Right cardiac atrium (tissue), 5 donors: ENCODE results near the gene TMPRSS11D. TPM values are rescaled to one million over a fixed set of nuclear protein-coding genes. Genes with fewer than 3 reads are reported as not detected.

Experiments used
- ATAC-seq, 2 donors: fragments of 200-7000 bp; cut with Tn5 transposase; one replicate each; pipeline versions ENCODE4 v1.8.0 to v1.9.1; 2020; ENCODE audit warnings: moderate library complexity in 2 of 2, mild to moderate bottlenecking in 1 of 2
- DNase-seq, 3 donors: peaks; one replicate each; pipeline ENCODE4 v3.0.0-alpha.2; 2020
- H3K27ac ChIP-seq: one replicate; pipeline ENCODE4 v1.5.1; 2013; ENCODE audit warnings: mild to moderate bottlenecking, low read length, control low read depth, moderate library complexity
- H3K27me3 ChIP-seq: one replicate; pipeline ENCODE4 v1.6.1; 2013; ENCODE audit not compliant: control insufficient read depth, insufficient read depth
- H3K4me1 ChIP-seq: one replicate; pipeline ENCODE4 v1.6.1; 2013; ENCODE audit warnings: low read length; ENCODE audit not compliant: control insufficient read depth, insufficient read depth
- H3K4me3 ChIP-seq: one replicate; pipeline ENCODE4 v1.5.1; 2013; ENCODE audit warnings: low read length, control low read depth
- H3K9me3 ChIP-seq: one replicate; pipeline ENCODE4 v1.6.1; 2013; ENCODE audit warnings: low read length; ENCODE audit not compliant: control insufficient read depth
- WGBS: extraction: QIAGEN DNeasy Blood & Tissue Kit; methylation state at CpG from one replicate; pipeline ENCODE4 v1.1.7; 2013; 5-methylcytosine and 5-hydroxymethylcytosine counted together
- intact Hi-C, 4 donors: fragments of 100-400 bp; cut with DNase I; formaldehyde crosslinking; loops; one replicate each; pipeline versions ENCODE4 v1.11.0 to v1.14.0; 2022 to 2023
- long read RNA-seq, 4 donors: library from polyadenylated mRNA; unstranded; transcript quantifications; one replicate each; pipeline ENCODE4 v2.0.0, GENCODE V29; 2020 to 2021
- polyA plus RNA-seq: library from polyadenylated mRNA; stranded (reverse); fragments of 200-250 nt; gene quantifications from one replicate; pipeline ENCODE4 v1.2.3, GENCODE V29; 2013
- total RNA-seq, 4 donors: library from RNA; stranded (reverse); fragmentation: NEBNext Ultra II Directional; extraction: Animal tissue kit (Norgen Biotek cat#: 25700); gene quantifications; one replicate each; pipeline ENCODE4 v1.2.1, GENCODE V29; 2021
- donor health status: healthy with polysubstance abuse.
- donor health status: DM: no; HTN: yes; CAD: no.
- donor health status: DM: no; HTN: no; CAD: no.
- donor health status: DM: no; HTN: yes; CAD: no; lungs with severe emphysema.
- donor health status: DM: yes; HTN: yes; CAD: no.

Gene TMPRSS11D, protein sequence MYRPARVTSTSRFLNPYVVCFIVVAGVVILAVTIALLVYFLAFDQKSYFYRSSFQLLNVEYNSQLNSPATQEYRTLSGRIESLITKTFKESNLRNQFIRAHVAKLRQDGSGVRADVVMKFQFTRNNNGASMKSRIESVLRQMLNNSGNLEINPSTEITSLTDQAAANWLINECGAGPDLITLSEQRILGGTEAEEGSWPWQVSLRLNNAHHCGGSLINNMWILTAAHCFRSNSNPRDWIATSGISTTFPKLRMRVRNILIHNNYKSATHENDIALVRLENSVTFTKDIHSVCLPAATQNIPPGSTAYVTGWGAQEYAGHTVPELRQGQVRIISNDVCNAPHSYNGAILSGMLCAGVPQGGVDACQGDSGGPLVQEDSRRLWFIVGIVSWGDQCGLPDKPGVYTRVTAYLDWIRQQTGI
- not detected for total RNA-seq
- polyA plus RNA-seq = not detected
- long read RNA-seq, donor 1 = 0 reads
- long read RNA-seq, donor 2 = 0 reads
- long read RNA-seq, donor 3 = 0 reads
- long read RNA-seq, donor 4 = 0 reads

DNA sequence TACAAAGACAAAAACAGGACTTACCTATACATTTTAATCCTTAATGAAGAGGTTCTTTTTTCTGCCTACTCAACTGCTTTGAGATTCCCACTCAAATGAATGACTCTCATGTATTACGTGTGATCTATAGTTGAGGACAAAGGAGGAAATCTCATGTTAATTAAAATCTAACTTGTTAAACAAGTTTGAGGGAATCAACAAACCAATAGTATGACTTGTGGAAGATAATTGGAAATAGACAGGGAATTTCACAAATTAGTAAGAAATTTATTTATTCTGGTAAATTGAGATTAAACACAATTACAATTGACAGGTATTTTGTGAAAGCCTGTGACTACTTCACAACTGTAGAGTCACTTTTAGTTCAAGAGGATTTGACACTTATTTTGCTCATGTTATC is at the start of gene TMPRSS11D:
TMPRSS11D (minus strand) TSS at position 101 of the 400 bp plus-strand sequence; CDS start at position 32, 69 bp downstream.
- DNase-seq = no peak
- H3K27me3 ChIP-seq = no peaks in the 10 kb centered on the region
- no peak for ATAC-seq
- no peaks in the 10 kb centered on the region for H3K9me3 ChIP-seq
- intact Hi-C loops = no loop called here
- no peak within 1 kb of the TSS for H3K4me3 ChIP-seq
- no peak within 1 kb of the TSS for H3K27ac ChIP-seq
- 77% methylated on average over 1 of the region's 1 CpG for WGBS
- H3K4me1 ChIP-seq = no peaks in the 10 kb centered on the region

DNA sequence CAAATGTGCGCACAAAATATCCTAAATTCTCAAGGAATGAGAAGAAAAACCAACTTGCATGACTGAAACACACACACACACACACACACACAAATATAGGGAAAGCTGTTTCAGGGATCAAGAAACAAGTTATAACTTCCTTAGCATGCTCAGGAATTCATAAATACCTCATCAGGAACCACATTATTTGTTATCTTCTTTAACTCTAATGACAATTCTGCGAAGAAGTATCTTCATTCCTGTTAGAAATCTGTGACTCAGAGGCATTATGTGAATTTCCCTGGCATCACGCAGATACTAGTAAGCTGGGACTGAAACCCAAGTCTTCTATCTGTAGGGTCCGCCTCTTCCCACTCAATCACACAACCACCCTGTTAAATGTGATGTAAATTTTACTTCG is 49.2 kb upstream of the TMPRSS11D start:
- ATAC-seq (no peak), DNase-seq (no peak)
- intact Hi-C loops = no loop called here
- Histone ChIP-seq H3K27me3 (no peaks in the 10 kb centered on the region), H3K9me3 (no peaks in the 10 kb centered on the region), H3K4me3 (no peak overlapping the region), H3K27ac (no peak overlapping the region), H3K4me1 (no peaks in the 10 kb centered on the region)
- 83% methylated on average over 5 of the region's 5 CpGs for WGBS

DNA sequence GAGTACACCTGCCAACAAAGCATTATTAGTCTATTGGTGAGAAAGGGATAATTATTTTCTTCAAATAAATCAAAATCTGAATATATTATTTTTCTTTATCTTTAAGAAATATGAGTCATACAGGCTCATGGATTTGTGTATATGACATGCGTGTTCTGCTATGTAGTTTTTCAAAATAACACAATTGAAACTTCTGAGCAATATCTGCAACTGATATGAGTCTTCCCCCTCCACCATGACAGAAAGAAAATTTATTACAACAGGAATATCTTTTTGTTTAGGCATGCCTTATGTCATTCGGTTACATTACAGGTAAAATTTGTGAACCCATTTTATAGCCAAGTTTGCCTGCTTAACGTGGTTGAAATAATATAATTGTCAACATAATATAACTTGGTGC is 47.5 kb upstream of the TMPRSS11D start:
- no peaks in the 10 kb centered on the region for H3K4me1 ChIP-seq
- DNase-seq (no peak), ATAC-seq (no peak)
- intact Hi-C loops = no loop called here
- no peak overlapping the region for H3K4me3 ChIP-seq
- 89% methylated on average over 3 of the region's 3 CpGs for WGBS
- H3K27me3 ChIP-seq = no peaks in the 10 kb centered on the region
- no peak overlapping the region for H3K27ac ChIP-seq
- no peaks in the 10 kb centered on the region for H3K9me3 ChIP-seq

DNA sequence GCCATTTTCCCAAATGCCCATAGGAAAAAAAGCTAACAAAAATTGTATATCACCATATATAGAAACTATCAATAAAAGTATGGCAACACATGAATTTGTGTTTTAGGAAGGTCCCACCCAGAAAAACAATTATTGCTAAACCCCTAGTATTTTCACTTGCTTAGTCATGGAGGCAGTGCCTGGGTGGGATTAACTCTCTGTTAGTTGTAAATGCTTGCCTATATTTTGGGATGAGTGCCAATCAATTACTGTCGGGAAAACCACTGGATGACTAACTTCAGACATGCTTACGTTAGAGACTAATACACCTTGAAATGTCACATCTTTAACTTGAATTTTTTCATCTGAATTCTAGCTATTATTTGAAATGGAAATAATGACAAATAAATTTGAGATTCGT is 45.6 kb upstream of the TMPRSS11D start:
- Histone ChIP-seq H3K9me3 (no peaks in the 10 kb centered on the region), H3K4me1 (no peaks in the 10 kb centered on the region), H3K4me3 (no peak overlapping the region), H3K27me3 (no peaks in the 10 kb centered on the region), H3K27ac (no peak overlapping the region)
- ATAC-seq (no peak), DNase-seq (no peak)
- intact Hi-C loops = no loop called here
- WGBS = 64% methylated on average over 3 of the region's 3 CpGs

DNA sequence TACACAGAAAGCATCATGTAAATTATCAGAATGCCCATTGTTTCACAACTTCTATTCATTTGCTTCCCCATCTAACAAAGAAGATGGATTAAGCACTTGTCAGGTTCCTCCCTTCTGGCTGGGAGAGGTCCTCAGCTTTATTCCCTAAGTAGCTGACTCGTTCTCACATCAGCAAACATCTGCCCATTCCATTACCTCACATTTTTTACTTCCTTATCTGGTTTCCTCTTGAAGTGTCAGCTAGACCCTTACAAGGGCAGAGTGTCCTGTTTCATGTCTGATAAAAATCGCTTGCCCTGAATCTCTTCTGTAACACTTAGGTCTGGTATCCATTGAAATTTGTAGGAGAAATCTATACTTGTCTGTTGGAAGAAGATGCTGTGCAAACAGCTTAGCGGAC is 44.7 kb upstream of the TMPRSS11D start:
- Histone ChIP-seq H3K27me3 (no peaks in the 10 kb centered on the region), H3K4me1 (no peaks in the 10 kb centered on the region), H3K9me3 (no peaks in the 10 kb centered on the region), H3K4me3 (no peak overlapping the region), H3K27ac (no peak overlapping the region)
- ATAC-seq (no peak), DNase-seq (no peak)
- 21% methylated on average over 3 of the region's 3 CpGs for WGBS
- intact Hi-C loops = no loop called here

DNA sequence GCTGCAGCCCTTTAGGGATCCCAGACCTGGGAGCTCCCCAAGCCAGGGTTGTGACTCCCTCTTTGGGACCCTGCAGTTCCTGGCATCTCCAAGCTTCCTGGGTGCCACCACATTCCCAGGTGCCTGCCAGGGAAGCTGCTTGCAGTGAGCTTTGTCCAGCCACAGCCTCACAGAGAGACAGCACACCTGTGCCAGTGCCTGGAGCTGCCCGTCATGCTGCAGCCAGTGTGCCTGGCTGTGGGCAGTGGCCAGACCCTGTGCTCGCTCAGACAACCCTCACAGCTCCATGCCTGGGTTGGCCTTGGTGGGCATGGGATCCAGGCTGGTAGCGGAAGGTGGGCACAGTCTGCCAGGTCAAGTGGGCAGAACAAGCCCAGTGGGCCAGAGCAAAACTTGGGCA is 43.4 kb upstream of the TMPRSS11D start:
- 94% methylated on average over 3 of the region's 3 CpGs for WGBS
- Histone ChIP-seq H3K9me3 (no peaks in the 10 kb centered on the region), H3K27ac (no peak overlapping the region), H3K27me3 (no peaks in the 10 kb centered on the region), H3K4me3 (no peak overlapping the region), H3K4me1 (no peaks in the 10 kb centered on the region)
- intact Hi-C loops = no loop called here
- peak in 1 of 2 donors; percentile 13 for ATAC-seq
- peak in 1 of 3 donors; percentile 10 for DNase-seq

DNA sequence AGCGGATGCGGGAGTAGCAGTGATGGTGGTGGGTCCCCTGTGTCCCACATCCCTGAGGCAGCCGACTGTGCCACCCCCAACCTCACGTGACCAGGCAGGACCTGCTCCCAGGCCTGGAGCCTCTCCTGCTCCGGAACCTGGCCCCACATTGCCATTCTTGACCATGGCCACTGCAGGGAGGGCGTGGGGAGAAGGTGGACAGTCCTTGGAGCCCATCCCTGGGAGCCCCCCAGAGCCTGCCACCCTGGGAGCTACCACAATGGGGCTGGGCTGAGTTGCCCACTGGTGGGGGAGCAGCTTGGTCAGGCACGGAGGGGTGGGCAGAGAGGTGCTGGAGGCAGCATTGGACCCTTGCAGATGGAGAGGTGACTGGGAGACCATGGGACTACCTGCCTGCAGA is 42.7 kb upstream of the TMPRSS11D start:
- Histone ChIP-seq H3K27me3 (no peaks in the 10 kb centered on the region), H3K9me3 (no peaks in the 10 kb centered on the region), H3K4me3 (no peak overlapping the region), H3K4me1 (no peaks in the 10 kb centered on the region), H3K27ac (no peak overlapping the region)
- intact Hi-C loops = no loop called here
- WGBS = 92% methylated on average over 7 of the region's 7 CpGs
- ATAC-seq (no peak), DNase-seq (peak in 2 of 3 donors; percentile 14 to 23)

DNA sequence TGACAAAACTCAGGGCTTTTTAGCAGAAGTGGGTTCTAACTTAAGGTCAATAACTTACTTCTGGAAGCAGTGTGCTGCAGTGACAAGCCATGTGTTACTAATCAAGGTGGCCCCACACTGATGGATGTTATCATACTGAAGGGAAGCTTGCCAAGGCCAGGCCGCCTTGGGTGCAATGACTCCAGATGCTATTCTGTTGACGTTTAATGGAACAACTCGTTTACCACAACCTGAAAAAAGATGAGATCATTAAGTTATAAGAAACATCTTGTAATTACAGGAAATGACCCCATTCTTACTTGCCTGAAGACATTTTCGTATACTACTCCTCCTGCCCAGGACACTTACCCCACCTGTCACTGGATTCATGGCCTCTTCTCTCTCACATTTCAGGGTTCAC is 38.9 kb upstream of the TMPRSS11D start:
- WGBS = 45% methylated on average over 4 of the region's 4 CpGs
- Histone ChIP-seq H3K27me3 (no peaks in the 10 kb centered on the region), H3K27ac (no peak overlapping the region), H3K4me1 (no peaks in the 10 kb centered on the region), H3K4me3 (no peak overlapping the region), H3K9me3 (no peaks in the 10 kb centered on the region)
- intact Hi-C loops = no loop called here
- ATAC-seq (no peak), DNase-seq (no peak)

DNA sequence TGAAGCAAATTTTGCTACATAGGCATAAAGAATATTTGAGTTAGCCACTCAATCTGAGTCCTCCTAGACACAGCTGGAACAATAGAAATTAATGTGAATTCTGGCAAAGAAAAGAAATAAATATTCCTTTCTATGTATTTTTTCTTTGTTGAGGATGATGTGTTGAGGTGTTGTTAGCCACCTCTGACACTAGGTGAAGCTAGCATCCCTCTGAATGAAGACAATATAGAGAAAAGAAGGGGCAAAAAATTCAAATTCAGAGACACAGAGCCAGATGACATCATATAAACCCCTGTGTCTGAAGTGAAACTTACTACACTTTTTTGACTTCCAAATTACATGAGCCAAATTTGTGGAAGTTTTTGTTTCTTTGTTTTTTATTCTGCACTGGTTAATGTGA is 34.6 kb upstream of the TMPRSS11D start:
- Histone ChIP-seq H3K9me3 (no peaks in the 10 kb centered on the region), H3K4me1 (no peaks in the 10 kb centered on the region), H3K4me3 (no peak overlapping the region), H3K27me3 (no peaks in the 10 kb centered on the region), H3K27ac (no peak overlapping the region)
- DNase-seq (no peak), ATAC-seq (no peak)
- intact Hi-C loops = no loop called here

DNA sequence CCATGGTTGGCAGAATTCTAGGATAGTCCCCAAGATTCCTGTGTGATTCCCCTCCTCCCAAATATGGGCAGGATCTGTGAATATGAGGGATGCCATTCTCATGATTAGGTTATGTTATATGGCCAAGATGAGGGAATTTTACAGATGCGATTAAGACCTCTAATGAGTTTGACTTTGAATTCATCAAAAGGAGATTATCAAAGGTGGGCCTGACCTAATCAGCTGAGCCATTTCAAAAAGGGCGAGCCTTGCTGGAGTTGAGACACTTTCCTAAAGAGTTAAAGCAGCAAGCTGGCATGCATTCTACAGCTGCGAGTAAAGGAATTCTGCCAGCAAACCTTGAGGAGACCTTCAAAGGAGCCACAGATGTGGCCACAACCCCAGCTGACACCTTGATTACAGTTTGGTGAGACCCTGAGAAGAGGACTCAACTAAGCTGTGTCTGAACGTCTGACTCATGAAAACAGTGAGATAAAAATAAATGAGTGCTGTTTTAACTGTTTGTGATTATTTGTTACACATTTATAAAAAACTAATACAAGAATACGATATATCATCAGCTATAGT is 31.7 kb upstream of the TMPRSS11D start:
- Histone ChIP-seq H3K27me3 (no peaks in the 10 kb centered on the region), H3K4me1 (no peaks in the 10 kb centered on the region), H3K27ac (no peak overlapping the region), H3K9me3 (no peaks in the 10 kb centered on the region), H3K4me3 (no peak overlapping the region)
- DNase-seq = no peak
- ATAC-seq = no peak
- intact Hi-C loops = no loop called here
- WGBS = 71% methylated on average over 5 of the region's 5 CpGs

DNA sequence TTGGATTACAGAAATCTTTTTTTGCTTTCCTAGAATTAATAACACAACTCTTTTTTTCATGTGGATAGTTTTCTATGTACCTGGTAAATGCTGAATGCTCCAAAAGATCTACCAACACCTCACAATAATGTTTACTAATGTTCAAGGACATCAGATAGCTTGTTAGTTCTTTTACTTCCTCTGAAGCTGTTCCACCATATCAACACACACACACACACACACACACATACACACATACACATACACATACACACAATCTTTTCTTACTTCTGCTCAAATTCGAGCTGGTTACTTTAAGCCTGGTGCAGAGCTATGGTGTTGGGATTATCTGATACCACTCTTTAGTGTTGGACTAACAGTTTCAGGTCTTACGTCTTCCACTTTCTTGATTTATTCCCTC is 28.3 kb upstream of the TMPRSS11D start:
- Histone ChIP-seq H3K27me3 (no peaks in the 10 kb centered on the region), H3K9me3 (no peaks in the 10 kb centered on the region), H3K27ac (no peak overlapping the region), H3K4me1 (no peaks in the 10 kb centered on the region), H3K4me3 (no peak overlapping the region)
- DNase-seq (no peak), ATAC-seq (no peak)
- intact Hi-C loops = no loop called here
- 77% methylated on average over 2 of the region's 2 CpGs for WGBS
